Stomach (tissue), 9 donors: Measurements from ENCODE around the gene CD81. TPM values are rescaled to one million over a fixed set of nuclear protein-coding genes. Genes with fewer than 3 reads are reported as not detected.

ENCODE experiments used
- DNase-seq, 2 donors: peaks; one replicate each; pipeline versions ENCODE4 v3.0.0 to v3.0.0-alpha.2; 2013 to 2019
- H3K27ac ChIP-seq, 5 donors: fragments of 200-600 bp in 4 of 5; sonication (generic) in 4 of 5; one replicate each; pipeline ENCODE4 v1.5.1; 2013 to 2019; ENCODE audit warnings: mild to moderate bottlenecking in 1 of 5, moderate library complexity in 1 of 5
- H3K27me3 ChIP-seq, 3 donors: fragments of 200-600 bp; sonication (generic); one replicate each; pipeline ENCODE4 v1.5.1; 2017 to 2019; ENCODE audit warnings: mixed run types in 1 of 3
- H3K36me3 ChIP-seq, 4 donors: fragments of 200-600 bp; sonication (generic); 1 replicate in 3 of 4; 2 replicates in 1 of 4; pipeline ENCODE4 v1.5.1; 2016 to 2019
- H3K4me1 ChIP-seq, 4 donors: fragments of 200-600 bp; sonication (generic); one replicate each; pipeline ENCODE4 v1.5.1; 2016 to 2019
- H3K4me3 ChIP-seq, 4 donors: fragments of 200-600 bp; sonication (generic) in 3 of 4; one replicate each; pipeline ENCODE4 v1.5.1; 2016 to 2019; ENCODE audit warnings: mild to moderate bottlenecking in 1 of 4
- H3K9me3 ChIP-seq, 4 donors: fragments of 200-600 bp; sonication (generic); one replicate each; pipeline ENCODE4 v1.5.1; 2016 to 2019
- CTCF ChIP-seq, 7 experiments: fragments of 450-650 bp in 4 of 7; fragments of 200-600 bp in 3 of 7; sonication (generic) in 3 of 7; IDR thresholded peaks; one replicate each; pipeline ENCODE4 v1.5.1; 2016 to 2019; ENCODE audit warnings: antibody characterized with exemption in 7 of 7, control low read depth in 2 of 7, mild to moderate bottlenecking in 1 of 7
- EP300 ChIP-seq: sonication (generic); formaldehyde crosslinking; IDR thresholded peaks from one replicate; pipeline ENCODE4 v1.6.1; 2017; ENCODE audit warnings: antibody characterized with exemption
- POLR2A ChIP-seq, 4 donors: fragments of 450-650 bp; IDR thresholded peaks; one replicate each; pipeline ENCODE4 v1.6.1; 2016; ENCODE audit warnings: antibody characterized with exemption in 4 of 4, control low read depth in 2 of 4, mild to moderate bottlenecking in 1 of 4, moderate library complexity in 1 of 4
- POLR2AphosphoS5 ChIP-seq, 3 donors: sonication (generic); formaldehyde crosslinking; IDR thresholded peaks; one replicate each; pipeline ENCODE4 v1.6.1; 2016; ENCODE audit warnings: antibody characterized with exemption in 3 of 3
- WGBS, 5 donors: extraction: QIAGEN DNeasy Blood & Tissue Kit in 3 of 5; methylation state at CpG; one replicate each; pipeline versions ENCODE4 v1.1.5 to v1.1.7; 2013 to 2018; 5-methylcytosine and 5-hydroxymethylcytosine counted together
- intact Hi-C: fragments of 100-400 bp; cut with DNase I; formaldehyde crosslinking; loops from one replicate; pipeline ENCODE4 v1.15.1; 2023; ENCODE audit warnings: low total_unique reads
- polyA plus RNA-seq, 3 donors: library from polyadenylated mRNA; stranded (reverse); fragments of 200-250 nt; gene quantifications; one replicate each; pipeline ENCODE4 v1.2.3, GENCODE V29; 2013
- total RNA-seq, 5 donors: library from RNA; depleted of rRNA; stranded (reverse); fragments of >200 nt; gene quantifications; one replicate each; pipeline versions ENCODE4 v1.1.0 to v1.2.3, GENCODE V29; 2014 to 2016
- donor health status: healthy with polysubstance abuse.
- donor health status: Bipolar disorder and iron deficiency.
- donor health status: healthy.

The CD81 gene
- total and polyA plus RNA-seq, 8 donors, result 95.0 to 327 (median 223) TPM

GRCh38 chr11:2415171-2415570, 38.1 kb downstream of the CD81 start:
- intact Hi-C loops, result no loop called here
- 85 to 90% (median 86%) methylated on average over 28 of the region's 28 CpGs for WGBS, 5 donors
- Histone ChIP-seq H3K4me3 (no peak overlapping the region), H3K9me3 (no peaks in the 10 kb centered on the region), H3K27ac (no peak overlapping the region), H3K4me1 (peaks cover 1 to 10% (median 6%) of the 10 kb centered on the region in 4 donors), H3K36me3 (no peaks in the 10 kb centered on the region), H3K27me3 (peaks cover 0 to 10% (median 7%) of the 10 kb centered on the region in 3 donors)
- no peak for TF ChIP-seq CTCF (IDR thresholded peaks at IDR 0.05)
- no peak for TF ChIP-seq EP300
- TF ChIP-seq POLR2A (IDR thresholded peaks at IDR 0.05), result no peak
- TF ChIP-seq POLR2AphosphoS5 (IDR thresholded peaks at IDR 0.05), result no peak
- DNase-seq, result no peak

GRCh38 chr11:2415601-2416380, 38.7 kb downstream of the CD81 start:
- no peak for DNase-seq
- TF ChIP-seq CTCF (IDR thresholded peaks at IDR 0.05), result no peak
- TF ChIP-seq POLR2AphosphoS5 (IDR thresholded peaks at IDR 0.05), result no peak
- TF ChIP-seq EP300, result no peak
- no peak for TF ChIP-seq POLR2A (IDR thresholded peaks at IDR 0.05)
- Histone ChIP-seq H3K27ac (no peak overlapping the region), H3K4me1 (peaks cover 7 to 14% (median 11%) of the 10 kb centered on the region in 4 donors), H3K27me3 (peaks cover 0 to 4% (median under 1%) of the 10 kb centered on the region in 3 donors), H3K9me3 (no peaks in the 10 kb centered on the region), H3K4me3 (no peak overlapping the region), H3K36me3 (no peaks in the 10 kb centered on the region)
- 79 to 90% (median 82%) methylated on average over 20 to 34 of the region's 34 CpGs for WGBS, 5 donors
- intact Hi-C loops, result no loop called here

- Histone ChIP-seq H3K4me3 (no peak overlapping the region), H3K9me3 (no peaks in the 10 kb centered on the region), H3K36me3 (no peaks in the 10 kb centered on the region), H3K4me1 (peaks cover 9 to 17% (median 14%) of the 10 kb centered on the region in 4 donors), H3K27ac (no peak overlapping the region), H3K27me3 (peaks cover 0 to 9% (median 5%) of the 10 kb centered on the region in 3 donors)
- 83 to 87% (median 85%) methylated on average over 18 of the region's 18 CpGs for WGBS, 5 donors
- TF ChIP-seq CTCF (IDR thresholded peaks at IDR 0.05), result no peak
- TF ChIP-seq POLR2AphosphoS5 (IDR thresholded peaks at IDR 0.05), result no peak
- TF ChIP-seq EP300, result no peak
- no peak for TF ChIP-seq POLR2A (IDR thresholded peaks at IDR 0.05)
- DNase-seq, result no peak
- intact Hi-C loops, result no loop called here
These were observed 39.7 kb downstream of the CD81 start for GRCh38 chr11:2416765-2417164.

GRCh38 chr11:2417856-2418692, 41.0 kb downstream of the CD81 start:
- Histone ChIP-seq H3K4me3 (no peak overlapping the region), H3K27ac (no peak overlapping the region), H3K36me3 (no peaks in the 10 kb centered on the region), H3K9me3 (no peaks in the 10 kb centered on the region), H3K4me1 (peaks cover 9 to 17% (median 14%) of the 10 kb centered on the region in 4 donors), H3K27me3 (peaks cover 0 to 20% (median 5%) of the 10 kb centered on the region in 3 donors)
- DNase-seq, result no peak
- intact Hi-C loops, result no loop called here
- 80 to 89% (median 84%) methylated on average over 18 to 30 of the region's 30 CpGs for WGBS, 5 donors
- no peak for TF ChIP-seq CTCF (IDR thresholded peaks at IDR 0.05)
- no peak for TF ChIP-seq POLR2AphosphoS5 (IDR thresholded peaks at IDR 0.05)
- no peak for TF ChIP-seq POLR2A (IDR thresholded peaks at IDR 0.05)
